Esophagus muscularis mucosa (tissue), 4 donors: ENCODE results near the gene MAGI2.

Experiments
- EP300 ChIP-seq: sonication (generic); formaldehyde crosslinking; IDR thresholded peaks from one replicate; pipeline ENCODE4 v1.6.1; 2017; ENCODE audit warnings: antibody characterized with exemption
- POLR2A ChIP-seq: fragments of 450-650 bp; IDR thresholded peaks from one replicate; pipeline ENCODE4 v1.6.1; 2017; ENCODE audit warnings: antibody characterized with exemption, moderate library complexity, mild to moderate bottlenecking, low read depth
- TF ChIP-seq, protein P1 (sequence below), 3 experiments: fragments of 200-600 bp in 2 of 3; fragments of 450-650 bp in 1 of 3; sonication (generic) in 2 of 3; IDR thresholded peaks; one replicate each; pipeline ENCODE4 v1.5.1; 2017 to 2019; ENCODE audit warnings: antibody characterized with exemption in 3 of 3, mild to moderate bottlenecking in 2 of 3, moderate library complexity in 1 of 3

DNA sequence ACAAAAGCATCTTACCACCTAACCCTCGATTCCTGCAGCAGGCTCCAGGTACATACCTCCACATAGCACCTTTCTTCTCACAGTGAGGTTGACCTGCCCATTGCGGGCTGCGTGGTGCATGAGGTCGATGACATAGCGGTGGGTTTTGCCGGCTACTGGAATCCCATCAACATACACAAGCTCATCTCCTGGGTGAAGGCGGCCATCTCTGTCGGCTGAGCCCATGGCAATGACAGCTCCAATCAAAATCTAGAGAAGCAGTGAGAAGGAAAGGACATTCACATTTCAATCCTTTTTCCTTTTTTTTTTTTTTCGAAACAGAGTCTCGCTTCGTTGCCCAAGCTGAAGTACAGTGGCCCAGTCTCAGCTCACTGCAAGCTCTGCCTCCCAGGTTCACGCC is 1285.6 kb downstream of the MAGI2 start:
- TF ChIP-seq EP300 (no peak), POLR2A (no peak)
- TF ChIP-seq, protein P1, sequence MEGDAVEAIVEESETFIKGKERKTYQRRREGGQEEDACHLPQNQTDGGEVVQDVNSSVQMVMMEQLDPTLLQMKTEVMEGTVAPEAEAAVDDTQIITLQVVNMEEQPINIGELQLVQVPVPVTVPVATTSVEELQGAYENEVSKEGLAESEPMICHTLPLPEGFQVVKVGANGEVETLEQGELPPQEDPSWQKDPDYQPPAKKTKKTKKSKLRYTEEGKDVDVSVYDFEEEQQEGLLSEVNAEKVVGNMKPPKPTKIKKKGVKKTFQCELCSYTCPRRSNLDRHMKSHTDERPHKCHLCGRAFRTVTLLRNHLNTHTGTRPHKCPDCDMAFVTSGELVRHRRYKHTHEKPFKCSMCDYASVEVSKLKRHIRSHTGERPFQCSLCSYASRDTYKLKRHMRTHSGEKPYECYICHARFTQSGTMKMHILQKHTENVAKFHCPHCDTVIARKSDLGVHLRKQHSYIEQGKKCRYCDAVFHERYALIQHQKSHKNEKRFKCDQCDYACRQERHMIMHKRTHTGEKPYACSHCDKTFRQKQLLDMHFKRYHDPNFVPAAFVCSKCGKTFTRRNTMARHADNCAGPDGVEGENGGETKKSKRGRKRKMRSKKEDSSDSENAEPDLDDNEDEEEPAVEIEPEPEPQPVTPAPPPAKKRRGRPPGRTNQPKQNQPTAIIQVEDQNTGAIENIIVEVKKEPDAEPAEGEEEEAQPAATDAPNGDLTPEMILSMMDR (IDR thresholded peaks at IDR 0.05), result no peak
